K562 (cell line): ENCODE data around the gene PUDP. TPM values are rescaled to one million over a fixed set of nuclear protein-coding genes. Genes with fewer than 3 reads are reported as not detected.
A peak's percentile ranks its signal among the peaks of the same experiment; 100 is the strongest.

Source experiments
- ATAC-seq: fragments of 200-7000 bp; cut with Tn5 transposase; 3 replicates; pipeline ENCODE4 v1.9.1; 2020; ENCODE audit warnings: moderate library complexity
- BruUV-seq: library from RNA; stranded (reverse); fragments of 400-500 nt; replicated peaks from 2 replicates; lab custom pipeline; 2021; lab: Mats Ljungman, UMichigan
- CTCF ChIA-PET: fragments of 300-600 bp; formaldehyde crosslinking; extraction: SDS; loops from one replicate; lab custom pipeline; 2021; ENCODE audit warnings: low intra/inter-chr PET ratio; lab: Yijun Ruan, JAX
- POLR2A ChIA-PET: fragments of 300-600, 350-650 bp; sonication (Branson Sonifier 250); formaldehyde crosslinking; extraction: SDS; loops from one replicate; lab custom pipeline; 2021; ENCODE audit warnings: antibody characterized with exemption, inconsistent platforms; lab: Yijun Ruan, JAX
- DNase-seq, 4 experiments: peaks; one replicate each; pipeline versions ENCODE4 v3.0.0 to v3.0.0-alpha.2; 2011 to 2018; ENCODE audit warnings: low spot score in 3 of 4, mixed read lengths in 3 of 4; ENCODE audit errors: extremely low read depth in 1 of 4
- FAIRE-seq: peaks from 2 replicates; lab custom pipeline; 2011; peaks lifted over from hg19 to GRCh38; lab: Jason Lieb, UNC
- H2AFZ ChIP-seq: 2 replicates; pipeline ENCODE4 v1.6.0; 2011; ENCODE audit warnings: low read depth, low read length, control low read depth, inconsistent platforms
- H3K27ac ChIP-seq: fragments of 200-600 bp; 3 replicates; pipeline ENCODE4 v1.8.0; 2011; ENCODE audit warnings: low read depth, mild to moderate bottlenecking, control low read depth, inconsistent platforms, low read length, moderate library complexity, mixed read lengths; ENCODE audit errors: extremely low read depth
- H3K27me3 ChIP-seq, 2 experiments: fragments of 300-600 bp in 1 of 2; 2 replicates in 1 of 2; 3 replicates in 1 of 2; pipeline versions ENCODE4 v1.6.0 to v1.8.0; 2011; ENCODE audit warnings: inconsistent platforms in 2 of 2, low read length in 2 of 2, mild to moderate bottlenecking in 1 of 2, mixed read lengths in 1 of 2, moderate library complexity in 1 of 2; ENCODE audit not compliant: control insufficient read depth in 2 of 2, insufficient read depth in 2 of 2
- H3K36me3 ChIP-seq: fragments of 300-600 bp; 3 replicates; pipeline ENCODE4 v1.8.0; 2011; ENCODE audit warnings: mild to moderate bottlenecking, low read length, inconsistent platforms; ENCODE audit not compliant: control insufficient read depth, insufficient read depth
- H3K4me1 ChIP-seq, 2 experiments: fragments of 200-600 bp in 1 of 2; replicated peaks in 1 of 2; 2 replicates in 1 of 2; 3 replicates in 1 of 2; pipeline versions ENCODE4 v1.5.1 to v1.8.0; 2011; ENCODE audit warnings: inconsistent platforms in 2 of 2, low read length in 2 of 2, mild to moderate bottlenecking in 1 of 2, mixed read lengths in 1 of 2, moderate library complexity in 1 of 2; ENCODE audit not compliant: control insufficient read depth in 2 of 2, insufficient read depth in 2 of 2
- H3K4me2 ChIP-seq: 2 replicates; pipeline ENCODE4 v1.6.1; 2011; ENCODE audit warnings: low read length, control low read depth, inconsistent platforms, mixed read lengths; ENCODE audit not compliant: insufficient read depth
- H3K4me3 ChIP-seq: fragments of 200-600 bp; sonication (generic), shearing (Covaris generic); 2 replicates; pipeline ENCODE4 v1.5.1; 2016; ENCODE audit warnings: control low read depth, inconsistent platforms
- H3K79me2 ChIP-seq: fragments of 200-600 bp; 3 replicates; pipeline ENCODE4 v1.8.0; 2011; ENCODE audit warnings: low read length, inconsistent platforms; ENCODE audit not compliant: control insufficient read depth, insufficient read depth
- H3K9ac ChIP-seq, 2 experiments: 2 replicates each; pipeline versions ENCODE4 v1.6.0 to v1.6.1; 2011; ENCODE audit warnings: low read depth in 2 of 2, low read length in 2 of 2, control low read depth in 1 of 2, inconsistent platforms in 1 of 2, mild to moderate bottlenecking in 1 of 2, mixed read lengths in 1 of 2; ENCODE audit not compliant: insufficient read depth in 1 of 2
- H3K9me1 ChIP-seq: one replicate; pipeline ENCODE4 v1.6.0; 2011; ENCODE audit warnings: inconsistent platforms, mild to moderate bottlenecking, low read length, moderate library complexity; ENCODE audit not compliant: control insufficient read depth, insufficient read depth
- H3K9me3 ChIP-seq: replicated peaks from 2 replicates; pipeline ENCODE4 v1.5.1; 2011; ENCODE audit warnings: low read depth, low read length, inconsistent platforms; ENCODE audit not compliant: control insufficient read depth, insufficient read depth
- H4K20me1 ChIP-seq: replicated peaks from 2 replicates; pipeline ENCODE4 v1.6.1; 2011; ENCODE audit warnings: low read length, inconsistent platforms, mixed read lengths; ENCODE audit not compliant: control insufficient read depth, insufficient read depth
- EP400 ChIP-seq: fragments of 450-650 bp; IDR thresholded peaks from 2 replicates; pipeline ENCODE4 v1.6.1; 2017; ENCODE audit warnings: antibody characterized with exemption, mild to moderate bottlenecking, moderate library complexity
- FOXP1 ChIP-seq: sonication (generic); formaldehyde crosslinking; IDR thresholded peaks from 2 replicates; pipeline ENCODE4 v1.8.0; 2022; ENCODE audit warnings: mild to moderate bottlenecking, missing genetic modification reagents
- GABPA ChIP-seq: fragments of 200-800 bp; sonication (Bioruptor generic); conservative IDR thresholded peaks from 2 replicates; pipeline ENCODE4 v1.6.1; 2016; ENCODE audit warnings: low read depth, missing genetic modification characterization, missing compliant biosample characterization
- KDM5B ChIP-seq: fragments of 200-600 bp; sonication (generic); IDR thresholded peaks from 2 replicates; pipeline ENCODE4 v1.6.1; 2012; ENCODE audit warnings: low read depth, mild to moderate bottlenecking, moderate library complexity, low read length, control low read depth, inconsistent platforms; ENCODE audit not compliant: insufficient replicate concordance
- NR3C1 ChIP-seq: sonication (generic); formaldehyde crosslinking; IDR thresholded peaks from 2 replicates; pipeline ENCODE4 v1.8.1; 2022; ENCODE audit warnings: missing genetic modification reagents
- POLR2AphosphoS5 ChIP-seq: IDR thresholded peaks from 2 replicates; pipeline ENCODE4 v1.6.1; 2011; ENCODE audit warnings: mild to moderate bottlenecking, low read depth, low read length, moderate library complexity; ENCODE audit not compliant: control insufficient read depth, insufficient read depth
- PRPF4 ChIP-seq: fragments of 200-400 bp; formaldehyde crosslinking; IDR thresholded peaks from one replicate; pipeline ENCODE4 v1.6.1; 2017; ENCODE audit warnings: low read length, low read depth, mild to moderate bottlenecking; ENCODE audit not compliant: insufficient read depth, poor library complexity, severe bottlenecking
- YY1 ChIP-seq, 3 experiments: IDR thresholded peaks; 2 replicates each; pipeline ENCODE4 v1.6.1; 2011; ENCODE audit warnings: low read length in 2 of 3, mild to moderate bottlenecking in 2 of 3, moderate library complexity in 2 of 3, borderline replicate concordance in 1 of 3, control low read depth in 1 of 3, low read depth in 1 of 3; ENCODE audit not compliant: insufficient read depth in 3 of 3, insufficient replicate concordance in 2 of 3, control insufficient read depth in 1 of 3, insufficient read length in 1 of 3; ENCODE audit errors: extremely low read depth in 1 of 3
- WGBS: fragments of 100-300 bp; shearing (Covaris generic); methylation state at CpG from one replicate; pipeline ENCODE4 v1.1.6; 2016; ENCODE audit warnings: low coverage, mixed read lengths; ENCODE audit not compliant: insufficient coverage; ENCODE audit errors: missing lambda C conversion rate; 5-methylcytosine and 5-hydroxymethylcytosine counted together
- in situ Hi-C: fragments of 300-500 bp; cut with MboI; formaldehyde crosslinking; loops from 4 replicates; pipeline ENCODE4 v1.15.0; 2018; ENCODE audit warnings: inconsistent platforms, mixed read lengths
- intact Hi-C: fragments of 100-400 bp; cut with micrococcal nuclease; formaldehyde crosslinking; loops from 2 replicates; pipeline ENCODE4 v1.14.2; 2022
- polyA plus RNA-seq, 8 experiments: library from polyadenylated mRNA; depleted of rRNA in 4 of 8; stranded (reverse) in 5 of 8; unstranded in 3 of 8; fragments of >200 nt; fragmentation: Nextera tagmentation in 2 of 8; fragmentation: Illumina TruSeq in 1 of 8; extraction: Ambion mirVana in 2 of 8; extraction: Trizol in 1 of 8; gene quantifications; 2 replicates each; pipeline versions ENCODE4 v1.2.1 to v1.2.3, GENCODE V29; 2011 to 2014; ENCODE audit warnings: inconsistent platforms in 1 of 8, missing spikeins in 1 of 8
- total RNA-seq, 7 experiments: library from RNA; depleted of rRNA in 6 of 7; stranded (reverse); fragments of >200 nt in 6 of 7; fragmentation: Illumina TruSeq in 2 of 7; extraction: Trizol in 2 of 7; gene quantifications; 2 replicates each; pipeline versions ENCODE4 v1.2.1 to v1.2.3, GENCODE V29; 2011 to 2021; ENCODE audit warnings: low replicate concordance in 1 of 7
- TF ChIP-seq, protein P1 (sequence below): sonication (generic); formaldehyde crosslinking; IDR thresholded peaks from 2 replicates; pipeline ENCODE4 v1.4.0; 2020; ENCODE audit warnings: mild to moderate bottlenecking, missing genetic modification reagents
- TF ChIP-seq, protein P2 (sequence below): fragments of 450-650 bp; IDR thresholded peaks from 2 replicates; pipeline ENCODE4 v1.6.1; 2016; ENCODE audit warnings: mild to moderate bottlenecking
- TF ChIP-seq, protein P3 (sequence below): fragments of 250-450 bp; sonication (Bioruptor Pico); IDR thresholded peaks from 2 replicates; pipeline ENCODE4 v1.8.0; 2022; ENCODE audit warnings: moderate library complexity, mild to moderate bottlenecking, inconsistent platforms
- TF ChIP-seq, protein P4 (sequence below): fragments of 200-800 bp; sonication (Bioruptor generic); IDR thresholded peaks from 2 replicates; pipeline ENCODE4 v1.6.1; 2017; ENCODE audit warnings: missing genetic modification characterization, missing compliant biosample characterization

Gene PUDP
- total and polyA plus RNA-seq, 9 of the 15 experiments (the other 6 are each of a cell fraction or from before 2014, with no cell fraction given) = 13.6 to 63.0 (median 29.2) TPM

DNA sequence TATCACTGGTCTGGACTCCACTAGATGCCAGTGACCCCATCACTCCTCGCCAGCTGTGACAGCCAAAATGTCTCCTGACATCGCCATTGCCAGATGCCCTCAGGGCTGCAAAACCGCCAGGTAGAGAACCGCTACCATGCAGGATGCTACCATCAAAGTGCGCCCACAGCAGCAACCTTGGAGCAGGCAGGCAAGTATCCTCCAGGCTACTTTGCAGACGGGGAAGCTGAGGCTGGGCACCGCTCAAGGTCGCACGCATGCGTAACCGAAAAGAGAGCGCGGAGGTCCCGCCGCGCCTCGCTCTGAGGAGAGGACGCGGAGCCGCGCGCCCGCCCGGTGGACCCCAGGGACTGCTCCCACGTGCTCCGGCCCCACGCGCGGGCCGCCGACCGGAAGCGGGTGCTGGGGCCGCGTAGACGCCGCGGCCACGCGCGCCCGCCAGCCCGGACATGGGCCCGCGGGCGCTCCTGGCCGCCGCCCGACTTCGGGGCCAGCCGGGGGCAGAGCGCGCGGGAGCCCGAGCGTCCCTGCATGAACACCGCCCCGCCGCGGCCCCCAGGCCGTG is 458 bp downstream of the PUDP start, which contains the start of gene STS:
TSS of gene STS (plus strand) at position 300 of the 565 bp plus-strand sequence. CDS start 105,488 bp downstream, outside the sequence.
- DNase-seq (peak in 1 of 4 experiments; percentile 48), ATAC-seq (peak; percentile 69), FAIRE-seq (no peak)
- Histone ChIP-seq H3K9me1 (no peaks in the 10 kb centered on the region), H3K9ac (peak within 1 kb of the TSS; percentile 76 to 97), H3K27ac (peak within 1 kb of the TSS; percentile 88), H3K27me3 (no peaks in the 10 kb centered on the region), H3K4me2 (peak within 1 kb of the TSS; percentile 95), H3K36me3 (no peaks in the 10 kb centered on the region), H3K79me2 (peaks cover 51% of the 10 kb centered on the region), H3K4me1 (peaks cover 10 to 17% of the 10 kb centered on the region in 2 experiments; a peak in 4 of 5 replicates), H3K9me3 (no peaks in the 10 kb centered on the region), H2AFZ (peak within 1 kb of the TSS; percentile 98), H4K20me1 (0 out of 2 replicates have a peak, but pooled peaks cover 3% of the 10 kb centered on the region), H3K4me3 (peak within 1 kb of the TSS; percentile 71)
- ChIA-PET POLR2A (no interaction called here), CTCF (interaction anchor here (0.6 kb wide), 1 partner anchor 829 kb away, joined by 3 read pairs; no protein-coding TSS in a partner anchor)
- intact Hi-C loops (loop anchor here (10.0 kb wide), 1 partner anchor 777 kb away; the partner anchor contains the start of gene PNPLA4), in situ Hi-C loops (no loop called here)
- 0% methylated on average over 2 of the region's 61 CpGs for WGBS
- no TSS peak for BruUV-seq
- TF ChIP-seq KDM5B (no peak), YY1 (IDR thresholded peaks at IDR 0.05; ENCODE audit: borderline replicate concordance in 1 of 3, control insufficient read depth in 1 of 3, extremely low read depth in 1 of 3, insufficient read depth in 3 of 3, insufficient read length in 1 of 3, insufficient replicate concordance in 2 of 3, low read depth in 1 of 3, low read length in 2 of 3) (peak in 2 of 3 experiments; percentile 14 to 61), PRPF4 (no peak), NR3C1 (CRISPR knock-in tag) (no peak), FOXP1 (no peak), POLR2AphosphoS5 (no peak), GABPA (peak; percentile 76), EP400 (peak; percentile 35; the same call in 1 of the 2 replicates)
- TF ChIP-seq, protein P1, sequence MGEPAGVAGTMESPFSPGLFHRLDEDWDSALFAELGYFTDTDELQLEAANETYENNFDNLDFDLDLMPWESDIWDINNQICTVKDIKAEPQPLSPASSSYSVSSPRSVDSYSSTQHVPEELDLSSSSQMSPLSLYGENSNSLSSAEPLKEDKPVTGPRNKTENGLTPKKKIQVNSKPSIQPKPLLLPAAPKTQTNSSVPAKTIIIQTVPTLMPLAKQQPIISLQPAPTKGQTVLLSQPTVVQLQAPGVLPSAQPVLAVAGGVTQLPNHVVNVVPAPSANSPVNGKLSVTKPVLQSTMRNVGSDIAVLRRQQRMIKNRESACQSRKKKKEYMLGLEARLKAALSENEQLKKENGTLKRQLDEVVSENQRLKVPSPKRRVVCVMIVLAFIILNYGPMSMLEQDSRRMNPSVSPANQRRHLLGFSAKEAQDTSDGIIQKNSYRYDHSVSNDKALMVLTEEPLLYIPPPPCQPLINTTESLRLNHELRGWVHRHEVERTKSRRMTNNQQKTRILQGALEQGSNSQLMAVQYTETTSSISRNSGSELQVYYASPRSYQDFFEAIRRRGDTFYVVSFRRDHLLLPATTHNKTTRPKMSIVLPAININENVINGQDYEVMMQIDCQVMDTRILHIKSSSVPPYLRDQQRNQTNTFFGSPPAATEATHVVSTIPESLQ (CRISPR knock-in tag) = no peak
- TF ChIP-seq, protein P2, sequence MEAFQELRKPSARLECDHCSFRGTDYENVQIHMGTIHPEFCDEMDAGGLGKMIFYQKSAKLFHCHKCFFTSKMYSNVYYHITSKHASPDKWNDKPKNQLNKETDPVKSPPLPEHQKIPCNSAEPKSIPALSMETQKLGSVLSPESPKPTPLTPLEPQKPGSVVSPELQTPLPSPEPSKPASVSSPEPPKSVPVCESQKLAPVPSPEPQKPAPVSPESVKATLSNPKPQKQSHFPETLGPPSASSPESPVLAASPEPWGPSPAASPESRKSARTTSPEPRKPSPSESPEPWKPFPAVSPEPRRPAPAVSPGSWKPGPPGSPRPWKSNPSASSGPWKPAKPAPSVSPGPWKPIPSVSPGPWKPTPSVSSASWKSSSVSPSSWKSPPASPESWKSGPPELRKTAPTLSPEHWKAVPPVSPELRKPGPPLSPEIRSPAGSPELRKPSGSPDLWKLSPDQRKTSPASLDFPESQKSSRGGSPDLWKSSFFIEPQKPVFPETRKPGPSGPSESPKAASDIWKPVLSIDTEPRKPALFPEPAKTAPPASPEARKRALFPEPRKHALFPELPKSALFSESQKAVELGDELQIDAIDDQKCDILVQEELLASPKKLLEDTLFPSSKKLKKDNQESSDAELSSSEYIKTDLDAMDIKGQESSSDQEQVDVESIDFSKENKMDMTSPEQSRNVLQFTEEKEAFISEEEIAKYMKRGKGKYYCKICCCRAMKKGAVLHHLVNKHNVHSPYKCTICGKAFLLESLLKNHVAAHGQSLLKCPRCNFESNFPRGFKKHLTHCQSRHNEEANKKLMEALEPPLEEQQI = no peak
- TF ChIP-seq, protein P3, sequence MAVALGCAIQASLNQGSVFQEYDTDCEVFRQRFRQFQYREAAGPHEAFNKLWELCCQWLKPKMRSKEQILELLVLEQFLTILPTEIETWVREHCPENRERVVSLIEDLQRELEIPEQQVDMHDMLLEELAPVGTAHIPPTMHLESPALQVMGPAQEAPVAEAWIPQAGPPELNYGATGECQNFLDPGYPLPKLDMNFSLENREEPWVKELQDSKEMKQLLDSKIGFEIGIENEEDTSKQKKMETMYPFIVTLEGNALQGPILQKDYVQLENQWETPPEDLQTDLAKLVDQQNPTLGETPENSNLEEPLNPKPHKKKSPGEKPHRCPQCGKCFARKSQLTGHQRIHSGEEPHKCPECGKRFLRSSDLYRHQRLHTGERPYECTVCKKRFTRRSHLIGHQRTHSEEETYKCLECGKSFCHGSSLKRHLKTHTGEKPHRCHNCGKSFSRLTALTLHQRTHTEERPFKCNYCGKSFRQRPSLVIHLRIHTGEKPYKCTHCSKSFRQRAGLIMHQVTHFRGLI = no peak
- TF ChIP-seq, protein P4, sequence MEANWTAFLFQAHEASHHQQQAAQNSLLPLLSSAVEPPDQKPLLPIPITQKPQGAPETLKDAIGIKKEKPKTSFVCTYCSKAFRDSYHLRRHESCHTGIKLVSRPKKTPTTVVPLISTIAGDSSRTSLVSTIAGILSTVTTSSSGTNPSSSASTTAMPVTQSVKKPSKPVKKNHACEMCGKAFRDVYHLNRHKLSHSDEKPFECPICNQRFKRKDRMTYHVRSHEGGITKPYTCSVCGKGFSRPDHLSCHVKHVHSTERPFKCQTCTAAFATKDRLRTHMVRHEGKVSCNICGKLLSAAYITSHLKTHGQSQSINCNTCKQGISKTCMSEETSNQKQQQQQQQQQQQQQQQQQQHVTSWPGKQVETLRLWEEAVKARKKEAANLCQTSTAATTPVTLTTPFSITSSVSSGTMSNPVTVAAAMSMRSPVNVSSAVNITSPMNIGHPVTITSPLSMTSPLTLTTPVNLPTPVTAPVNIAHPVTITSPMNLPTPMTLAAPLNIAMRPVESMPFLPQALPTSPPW = no peak
